ENCODE results near the gene ICA1. TPM values are rescaled to one million over a fixed set of nuclear protein-coding genes. Genes with fewer than 3 reads are reported as not detected.

ICA1 gene
- total RNA-seq, 3 donors from 2014 or later = 18.7 to 59.9 (median 41.9) TPM

GRCh38 chr7:8120390-8121058 is 141.4 kb downstream of the ICA1 start:
- intact Hi-C loops (cut with DNase I, micrococcal nuclease) = no loop called here
- H3K4me3 ChIP-seq = no peak overlapping the region
- no peaks in the 10 kb centered on the region for H3K36me3 ChIP-seq (ENCODE audit: low read depth)
- ATAC-seq (no peak), DNase-seq (no peak)
- H3K9me3 ChIP-seq = no peaks in the 10 kb centered on the region
- TF ChIP-seq CTCF (IDR thresholded peaks at IDR 0.05) = no peak
- H3K4me1 ChIP-seq (ENCODE audit: low read depth) = no peaks in the 10 kb centered on the region

- Histone ChIP-seq H3K4me1 (ENCODE audit: low read depth) (no peaks in the 10 kb centered on the region), H3K36me3 (ENCODE audit: low read depth) (no peaks in the 10 kb centered on the region), H3K4me3 (no peak overlapping the region), H3K9me3 (no peaks in the 10 kb centered on the region)
- ATAC-seq (no peak), DNase-seq (no peak)
- no peak for TF ChIP-seq CTCF (IDR thresholded peaks at IDR 0.05)
- intact Hi-C loops (cut with DNase I, micrococcal nuclease) = no loop called here
Measured at GRCh38 chr7:8119262-8119661, 142.7 kb downstream of the ICA1 start.

GRCh38 chr7:8117195-8117594 is 144.8 kb downstream of the ICA1 start:
- ATAC-seq (no peak), DNase-seq (no peak)
- intact Hi-C loops (cut with DNase I, micrococcal nuclease) = no loop called here
- H3K4me3 ChIP-seq = no peak overlapping the region
- H3K36me3 ChIP-seq (ENCODE audit: low read depth) = no peaks in the 10 kb centered on the region
- no peak for TF ChIP-seq CTCF (IDR thresholded peaks at IDR 0.05)
- no peaks in the 10 kb centered on the region for H3K9me3 ChIP-seq
- no peaks in the 10 kb centered on the region for H3K4me1 ChIP-seq (ENCODE audit: low read depth)

- no peaks in the 10 kb centered on the region for H3K9me3 ChIP-seq
- H3K36me3 ChIP-seq (ENCODE audit: low read depth) = no peaks in the 10 kb centered on the region
- no peak for DNase-seq
- peak; percentile 55 for ATAC-seq
- no peaks in the 10 kb centered on the region for H3K4me1 ChIP-seq (ENCODE audit: low read depth)
- no peak for TF ChIP-seq CTCF (IDR thresholded peaks at IDR 0.05)
- H3K4me3 ChIP-seq = no peak overlapping the region
- intact Hi-C loops (cut with DNase I, micrococcal nuclease) = no loop called here
Measured at GRCh38 chr7:8115547-8116402, 146.2 kb downstream of the ICA1 start.

GRCh38 chr7:8114175-8114574 is 147.8 kb downstream of the ICA1 start:
- H3K4me3 ChIP-seq = no peak overlapping the region
- intact Hi-C loops (cut with DNase I, micrococcal nuclease) = no loop called here
- no peaks in the 10 kb centered on the region for H3K4me1 ChIP-seq (ENCODE audit: low read depth)
- no peak for TF ChIP-seq CTCF (IDR thresholded peaks at IDR 0.05)
- no peak for ATAC-seq
- no peaks in the 10 kb centered on the region for H3K9me3 ChIP-seq
- no peaks in the 10 kb centered on the region for H3K36me3 ChIP-seq (ENCODE audit: low read depth)
- DNase-seq = no peak

Data from mucosa of descending colon (tissue), 3 donors.